Activated T-cell treated with anti-CD3 and anti-CD28 coated beads for 4 hours (primary cell): ENCODE data around the gene HSPBP1.

Experiments
- DNase-seq: peaks from one replicate; pipeline ENCODE4 v3.0.0-alpha.2; 2020

Gene HSPBP1

DNA sequence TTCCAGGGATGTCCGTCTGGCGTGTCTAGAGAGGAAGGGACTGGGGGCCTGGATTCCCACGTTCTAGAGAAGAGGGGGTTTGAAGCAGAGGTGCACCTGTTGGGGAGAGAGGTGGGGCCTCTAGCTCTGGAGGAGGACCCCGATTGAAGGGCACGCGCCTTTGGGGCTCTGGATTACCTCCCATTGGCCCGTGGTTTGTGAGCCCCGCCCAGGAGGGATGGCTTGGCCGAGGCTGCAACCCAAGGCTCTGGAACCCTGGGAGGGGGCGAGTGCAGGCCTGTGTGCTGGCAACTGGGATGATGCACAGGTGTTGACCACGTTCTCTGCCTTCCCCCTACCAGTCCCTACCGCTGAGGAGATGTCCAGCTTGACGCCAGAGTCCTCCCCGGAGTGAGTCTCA is 25.1 kb upstream of the HSPBP1 start:
- no peak for DNase-seq

DNA sequence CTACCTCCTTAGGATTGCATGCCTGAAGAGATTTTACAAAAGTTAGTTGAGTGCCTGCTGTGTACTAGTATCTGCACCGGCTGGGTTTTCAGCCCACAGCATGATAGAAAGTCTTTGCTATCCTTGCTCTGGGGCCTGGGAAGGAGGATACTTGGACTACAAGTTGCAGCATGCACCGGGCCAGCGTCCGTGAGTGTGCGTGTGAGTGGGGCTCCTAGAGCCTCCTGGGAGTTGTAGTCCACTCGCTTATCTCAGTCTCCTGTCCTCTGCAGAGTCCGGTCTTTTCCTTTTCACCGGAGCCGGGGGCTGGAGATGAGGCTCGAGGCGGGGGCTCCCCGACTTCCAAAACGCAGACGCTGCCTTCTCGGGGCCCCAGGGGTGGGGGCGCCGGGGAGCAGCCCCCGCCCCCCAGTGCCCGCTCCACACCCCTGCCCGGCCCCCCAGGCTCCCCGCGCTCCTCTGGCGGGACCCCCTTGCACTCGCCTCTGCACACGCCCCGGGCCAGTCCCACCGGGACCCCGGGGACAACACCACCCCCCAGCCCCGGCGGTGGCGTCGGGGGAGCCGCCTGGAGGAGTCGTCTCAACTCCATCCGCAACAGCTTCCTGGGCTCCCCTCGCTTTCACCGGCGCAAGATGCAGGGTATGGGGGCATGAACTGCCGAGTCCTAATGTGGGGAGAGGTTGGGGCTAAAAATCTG is 24.5 kb upstream of the HSPBP1 start:
- no peak for DNase-seq

DNA sequence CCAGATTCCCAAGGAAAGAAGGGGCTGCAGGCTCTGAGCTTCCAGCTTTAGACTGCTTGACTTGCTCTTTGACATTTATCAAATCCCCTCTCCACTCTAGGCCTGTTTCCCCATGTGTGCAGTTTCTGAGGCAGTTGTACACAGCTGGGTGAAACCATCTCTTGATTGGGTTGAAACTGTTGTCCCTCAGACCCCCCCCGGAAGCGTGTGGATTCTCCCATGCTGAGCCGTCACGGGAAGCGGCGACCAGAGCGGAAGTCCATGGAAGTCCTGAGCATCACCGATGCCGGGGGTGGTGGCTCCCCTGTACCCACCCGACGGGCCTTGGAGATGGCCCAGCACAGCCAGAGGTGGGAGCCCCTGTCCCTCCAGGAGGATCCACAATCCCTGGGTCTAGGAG is 23.6 kb upstream of the HSPBP1 start:
- no peak for DNase-seq

DNA sequence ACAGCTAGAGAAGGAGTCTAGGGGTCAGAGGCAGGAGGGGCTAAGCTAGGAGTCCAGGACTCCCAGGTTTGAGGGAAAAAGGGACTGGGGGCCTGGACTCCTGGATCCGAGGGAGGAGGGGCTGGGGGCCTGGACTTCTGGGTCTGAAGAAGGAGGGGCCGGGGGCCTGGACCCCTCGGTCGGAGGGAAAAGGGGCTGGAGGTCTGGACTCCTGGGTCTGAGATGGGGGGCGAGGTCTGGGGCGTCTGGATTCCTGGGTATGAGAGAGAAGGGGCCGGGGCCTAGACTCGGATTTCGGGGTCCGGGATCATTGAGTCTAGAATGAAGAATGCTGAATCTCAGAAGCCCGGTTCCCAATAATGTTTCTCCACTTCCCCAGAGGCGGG is 22.4 kb upstream of the HSPBP1 start:
- no peak for DNase-seq

DNA sequence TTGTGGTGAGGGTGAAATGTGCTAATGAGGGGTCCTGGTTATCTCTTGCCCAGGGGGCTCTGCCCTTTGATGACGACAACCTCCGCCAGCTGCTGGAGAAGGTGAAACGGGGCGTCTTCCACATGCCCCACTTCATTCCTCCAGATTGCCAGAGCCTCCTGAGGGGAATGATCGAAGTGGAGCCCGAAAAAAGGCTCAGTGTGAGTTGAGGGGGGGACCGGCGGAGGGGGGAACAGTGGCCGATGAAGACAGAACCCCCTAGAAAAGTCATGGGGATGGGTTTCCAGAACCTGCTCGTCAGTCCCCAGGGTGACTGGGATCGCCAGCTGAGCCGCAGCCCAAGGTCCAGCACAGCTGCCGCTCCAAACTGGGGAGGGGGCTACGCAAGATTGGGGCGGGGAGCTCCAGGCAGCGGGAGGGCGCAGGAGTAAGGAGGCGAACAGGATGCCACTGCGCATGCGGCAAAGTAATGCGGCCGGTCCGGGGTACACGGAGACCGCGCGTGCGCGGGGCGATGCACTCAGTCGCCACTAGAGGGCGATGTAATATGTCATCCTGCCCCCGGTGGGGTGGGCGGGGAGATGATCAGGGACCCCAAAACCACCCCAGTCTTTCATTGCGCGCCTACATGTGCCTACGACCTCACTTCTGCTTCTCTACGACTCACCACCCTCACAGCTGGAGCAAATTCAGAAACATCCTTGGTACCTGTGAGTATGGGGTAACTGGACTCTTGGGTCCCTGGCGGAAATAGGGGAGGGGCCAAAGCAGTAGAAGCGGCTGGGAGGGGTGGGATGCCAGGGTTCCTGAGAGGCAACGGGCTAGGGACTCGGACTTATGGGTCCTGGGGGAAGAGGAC is 21.8 kb upstream of the HSPBP1 start:
- peak; percentile 95 for DNase-seq

DNA sequence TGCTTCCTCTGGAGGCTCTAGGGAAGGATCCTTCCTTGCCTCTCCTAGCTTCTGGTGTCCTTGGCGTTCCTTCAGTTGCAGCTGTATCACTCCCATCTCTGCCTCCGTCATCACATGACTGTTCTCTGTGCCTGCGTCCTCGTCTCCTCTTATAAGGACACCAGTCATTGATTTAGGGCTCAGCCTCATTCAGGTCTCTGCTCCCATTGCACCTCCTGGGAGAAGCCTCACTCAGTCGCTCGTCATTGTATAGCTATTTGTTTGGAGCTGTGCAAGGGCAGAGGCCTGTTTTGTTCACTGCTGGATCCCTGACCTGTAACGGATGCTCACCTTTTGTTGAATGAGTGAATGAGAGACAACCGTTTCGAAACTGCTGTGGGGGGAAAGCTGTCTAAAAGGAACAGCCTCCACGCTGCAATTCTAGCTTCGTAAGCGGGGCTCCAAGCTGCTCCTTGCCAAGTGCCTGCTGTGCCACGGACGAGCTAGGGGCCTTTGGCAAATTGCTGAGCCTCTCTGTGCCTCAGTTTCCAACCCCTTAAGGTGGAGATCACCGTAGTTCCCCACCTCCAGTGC is 21.1 kb upstream of the HSPBP1 start:
- DNase-seq, result no peak

DNA sequence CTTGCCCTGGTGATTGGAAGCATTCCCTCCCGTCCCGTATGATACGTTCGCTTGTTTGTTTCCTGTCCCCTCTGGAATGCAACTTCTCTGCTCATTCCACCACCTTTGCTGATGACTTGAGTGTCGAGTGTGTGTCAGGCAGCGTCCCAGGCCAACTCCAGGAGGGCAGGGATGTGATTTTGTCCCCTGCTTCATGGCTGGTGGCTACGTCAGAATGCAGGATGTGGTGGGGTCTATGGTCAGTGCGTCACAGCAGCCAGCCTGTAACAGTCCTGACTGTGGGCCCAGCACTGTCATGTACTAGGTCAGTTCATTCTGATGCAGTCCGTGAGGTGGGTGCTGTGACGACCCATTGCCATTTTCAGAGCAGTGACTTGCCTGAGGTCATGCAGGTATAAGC is 20.1 kb upstream of the HSPBP1 start:
- DNase-seq, result no peak

DNA sequence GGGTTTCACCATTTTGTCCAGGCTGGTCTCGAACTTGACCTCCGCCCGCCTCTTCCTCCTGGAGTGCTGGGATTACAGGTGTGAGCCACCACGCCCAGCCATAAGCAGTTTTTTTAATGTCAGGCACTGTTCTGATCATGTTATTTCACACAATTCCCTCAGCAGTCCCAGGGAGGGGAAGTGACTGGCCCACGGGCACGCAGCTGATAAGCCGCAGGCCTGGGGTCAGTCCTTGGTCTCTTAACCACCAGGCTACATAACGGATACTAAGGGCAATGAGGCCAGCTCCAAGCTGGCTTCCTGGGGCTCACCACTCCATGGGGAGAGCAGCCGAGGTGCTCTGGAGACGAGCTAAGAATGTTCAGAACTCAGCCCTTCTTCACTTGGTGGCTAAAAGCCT is 17.4 kb upstream of the HSPBP1 start:
- no peak for DNase-seq

DNA sequence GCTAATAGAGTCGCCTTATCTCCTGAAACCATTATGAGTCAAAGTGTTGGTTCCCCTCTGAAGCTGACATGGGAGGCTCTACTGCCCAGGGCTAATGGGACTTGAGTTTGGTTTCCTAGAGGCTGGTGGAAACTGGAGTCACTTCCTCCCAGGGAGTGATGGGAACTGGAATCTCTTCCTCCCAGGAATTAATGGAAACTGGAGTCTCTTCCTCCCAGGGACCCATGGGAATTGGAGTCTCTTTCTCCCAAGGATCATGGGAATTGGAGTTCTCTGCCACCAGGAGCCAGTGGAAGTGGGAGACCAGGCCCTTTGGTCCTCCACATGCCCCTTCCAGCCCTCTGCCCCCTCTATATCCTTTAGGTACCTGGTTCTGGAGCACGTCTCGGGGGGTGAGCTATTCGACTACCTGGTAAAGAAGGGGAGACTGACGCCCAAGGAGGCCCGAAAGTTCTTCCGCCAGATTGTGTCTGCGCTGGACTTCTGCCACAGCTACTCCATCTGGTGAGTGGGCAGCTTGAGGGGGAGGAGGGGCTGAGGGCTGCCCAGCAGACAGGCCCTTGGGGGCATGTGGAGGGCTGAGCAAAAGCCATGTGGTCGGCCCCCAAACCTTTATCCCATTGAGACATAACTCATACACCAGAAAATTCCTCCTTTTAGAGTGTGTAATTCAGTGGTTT is 9.3 kb upstream of the HSPBP1 start:
- no peak for DNase-seq

DNA sequence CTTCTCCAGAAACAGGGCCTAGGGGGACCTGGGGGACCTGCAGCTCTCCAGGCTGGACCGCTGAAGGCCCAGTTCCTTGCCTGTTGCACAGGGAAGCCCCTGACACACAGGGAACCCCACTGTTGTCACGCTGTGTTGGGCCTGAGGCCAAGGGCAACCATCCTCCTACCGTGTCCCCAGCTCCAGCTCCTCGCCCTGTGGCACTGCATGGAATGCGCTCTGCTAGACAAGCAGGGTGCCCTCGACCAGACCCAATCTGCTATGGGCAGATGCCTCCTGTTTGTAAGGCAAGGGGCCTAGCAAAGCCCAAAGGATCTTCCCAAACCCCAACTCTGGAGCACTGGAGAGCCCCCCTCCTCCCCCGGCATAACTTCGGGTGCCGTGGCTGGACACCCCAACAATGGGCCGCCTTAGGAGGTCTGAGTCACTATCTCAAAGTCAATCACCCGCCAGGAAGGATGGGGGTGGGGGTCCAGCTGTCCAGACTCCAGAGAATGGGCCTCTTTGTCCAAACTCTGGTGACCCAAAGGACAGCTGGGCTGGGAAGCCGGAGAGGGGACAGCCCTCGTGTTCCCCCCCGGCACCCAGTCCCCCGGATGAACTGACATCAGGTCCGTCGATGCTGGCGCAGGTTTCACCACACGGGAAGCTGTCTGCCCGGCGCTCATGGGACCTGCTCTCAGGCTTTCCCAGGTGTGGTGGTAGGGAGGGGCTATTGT is 7.6 kb upstream of the HSPBP1 start:
- no peak for DNase-seq

DNA sequence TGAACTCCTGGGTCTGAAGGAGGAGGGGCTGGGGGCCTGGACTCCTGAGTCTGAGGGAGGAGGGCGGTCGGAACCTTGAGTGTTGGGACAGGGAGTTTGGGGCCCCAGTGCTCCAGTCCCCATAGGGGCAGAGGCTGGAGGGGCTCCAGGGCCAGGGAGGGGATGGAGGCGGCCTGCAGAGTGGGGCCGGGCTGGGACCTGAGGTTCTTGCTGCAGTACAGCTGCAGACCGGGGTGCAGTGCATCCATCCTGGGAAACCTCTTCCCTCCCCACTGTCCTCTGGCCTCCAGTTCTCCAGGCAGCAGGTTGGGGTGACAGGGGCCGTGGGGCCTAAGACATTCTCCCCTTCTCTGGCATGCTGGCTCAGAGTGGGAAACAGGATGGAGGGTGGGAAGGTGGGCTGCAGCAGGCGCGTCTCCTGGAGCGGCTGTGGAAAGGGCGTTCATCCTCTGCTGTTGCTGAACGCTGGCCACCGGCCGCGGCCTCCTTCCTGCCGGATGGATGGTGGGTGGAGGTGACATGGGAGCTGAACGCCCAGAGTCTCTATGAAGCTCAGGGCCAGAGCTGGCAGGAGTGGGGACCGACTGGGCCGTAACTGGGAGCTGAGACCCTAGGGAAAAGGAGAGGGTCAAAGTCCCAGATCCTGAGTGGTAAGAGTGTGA is 5.5 kb upstream of the HSPBP1 start:
- DNase-seq, result no peak

DNA sequence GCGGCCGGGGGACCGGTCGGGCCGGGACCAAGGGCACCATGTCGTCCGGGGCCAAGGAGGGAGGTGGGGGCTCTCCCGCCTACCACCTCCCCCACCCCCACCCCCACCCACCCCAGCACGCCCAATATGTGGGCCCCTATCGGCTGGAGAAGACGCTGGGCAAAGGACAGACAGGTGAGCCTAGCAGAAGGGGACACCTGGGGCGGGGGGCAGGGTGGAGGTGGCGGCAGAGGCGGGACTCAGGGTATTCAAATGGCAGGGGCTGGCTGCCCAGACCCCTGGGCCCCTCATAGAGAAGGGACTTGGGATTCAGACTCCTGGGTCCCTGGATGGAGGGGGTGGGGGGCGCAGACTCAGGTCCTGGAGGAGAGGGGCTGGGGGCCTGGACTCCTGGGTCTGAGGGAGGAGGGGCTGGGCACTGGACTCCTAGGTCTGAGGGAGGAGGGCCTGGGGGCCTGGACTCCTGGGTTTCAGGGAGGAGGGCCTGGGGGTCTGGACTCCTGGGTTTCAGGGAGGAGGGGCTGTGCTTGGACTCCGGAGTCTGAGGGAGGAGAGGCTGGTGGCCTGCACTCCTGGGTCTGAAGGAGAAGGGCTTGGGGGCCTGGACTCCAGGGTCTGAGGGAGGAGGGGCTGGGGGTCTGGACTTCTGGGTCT is 4.6 kb upstream of the HSPBP1 start:
- no peak for DNase-seq

DNA sequence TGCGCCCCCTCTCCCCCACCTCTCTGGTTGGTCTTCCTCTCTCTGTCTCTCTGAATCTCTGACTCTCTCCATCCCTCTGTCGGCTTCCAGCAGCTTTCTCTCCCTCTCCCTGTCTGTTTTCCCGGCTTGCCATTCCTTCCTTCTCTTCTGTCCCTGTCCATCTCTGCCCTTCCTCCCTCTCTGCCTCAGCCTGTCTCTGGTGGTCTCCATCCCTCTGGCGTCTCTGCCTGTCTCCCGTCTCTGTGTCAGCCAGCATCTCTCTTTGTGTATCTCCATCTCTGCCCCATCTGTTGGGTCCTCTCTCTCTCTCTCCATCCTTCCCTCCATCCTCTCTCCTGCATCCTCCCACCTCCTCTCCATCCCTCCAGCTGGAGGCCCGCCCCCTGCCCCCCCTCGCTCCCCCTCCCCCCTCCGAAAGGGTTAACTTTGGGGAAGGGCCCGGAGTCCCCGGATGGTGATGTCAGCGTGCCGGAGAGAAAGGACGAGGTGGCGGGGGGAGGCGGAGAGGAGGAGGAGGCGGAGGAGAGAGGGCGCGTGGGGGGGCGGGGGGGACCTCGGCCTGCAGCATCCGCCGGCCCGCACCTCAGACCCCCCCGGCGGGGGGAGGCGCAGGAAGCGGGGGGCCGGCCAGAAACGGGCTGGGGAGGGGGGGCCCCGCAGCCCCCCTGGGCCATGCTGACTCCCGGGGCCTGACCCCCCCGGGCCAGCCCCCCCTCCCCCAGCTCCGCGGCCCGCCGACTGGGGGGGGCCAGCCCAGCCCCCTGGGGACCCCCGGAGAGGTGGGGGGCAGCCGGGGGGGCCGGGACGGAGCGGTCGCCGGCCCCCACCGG is 3.9 kb upstream of the HSPBP1 start, which contains the start of gene BRSK1:
Gene BRSK1, plus strand, starts transcription at position 450 of the 830 bp plus-strand sequence. CDS start 446 bp downstream, outside the sequence.
- peak; percentile 45 for DNase-seq

DNA sequence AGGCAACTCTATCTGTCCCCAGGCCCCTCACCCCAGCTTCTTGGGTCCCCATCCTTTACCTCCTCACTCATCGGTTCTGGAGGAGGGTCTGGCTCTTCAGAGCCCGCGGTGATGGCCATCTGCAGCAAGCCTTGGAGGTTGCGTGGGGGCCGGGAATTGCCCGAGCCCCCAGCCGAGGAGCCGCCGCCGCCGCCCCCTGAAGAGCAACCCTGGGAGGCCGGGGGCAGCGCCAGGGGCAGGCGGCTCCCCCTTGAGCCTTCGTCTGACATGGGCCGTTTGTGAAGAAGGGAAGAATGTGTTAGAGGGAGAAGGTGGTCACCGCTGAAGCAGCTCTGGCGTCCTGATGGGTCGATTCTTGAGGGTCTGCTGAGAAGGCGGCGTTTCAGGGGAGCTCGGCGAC is 570 bp downstream of the HSPBP1 start:
- no peak for DNase-seq

DNA sequence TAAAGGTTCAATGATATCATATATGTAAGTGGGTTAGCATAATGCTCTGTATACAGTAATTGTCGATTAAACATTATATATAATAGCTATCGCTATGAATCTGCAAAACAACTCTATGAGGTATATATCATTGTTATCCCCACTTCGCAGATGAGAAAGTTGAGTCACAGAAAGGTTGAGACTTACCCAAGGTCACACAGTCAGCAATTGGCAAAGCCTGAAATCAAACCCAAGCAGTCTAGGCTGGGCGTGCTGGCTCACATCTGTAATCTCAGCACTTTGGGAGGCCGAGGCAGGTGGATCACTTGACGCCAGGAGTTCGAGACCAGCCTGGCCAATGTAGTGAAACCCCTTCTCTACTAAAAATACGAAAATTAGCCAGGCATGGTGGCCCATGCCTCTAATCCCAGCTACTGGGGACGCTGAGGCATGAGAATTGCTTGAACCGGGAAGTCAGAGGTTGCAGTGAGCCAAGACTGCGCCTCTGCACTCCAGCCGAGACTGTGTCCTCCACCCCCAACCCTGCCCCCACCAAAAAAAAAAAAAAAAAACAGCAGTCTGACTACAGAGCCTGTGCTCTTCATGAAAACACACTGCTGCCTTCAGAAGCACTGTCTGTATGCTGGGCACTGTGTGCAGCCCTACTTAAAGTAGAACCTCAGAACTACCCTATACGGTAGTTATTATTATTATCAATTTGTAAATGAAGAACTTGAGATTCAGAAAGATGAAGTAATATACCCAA is 1.3 kb downstream of the HSPBP1 start:
- DNase-seq, result no peak

DNA sequence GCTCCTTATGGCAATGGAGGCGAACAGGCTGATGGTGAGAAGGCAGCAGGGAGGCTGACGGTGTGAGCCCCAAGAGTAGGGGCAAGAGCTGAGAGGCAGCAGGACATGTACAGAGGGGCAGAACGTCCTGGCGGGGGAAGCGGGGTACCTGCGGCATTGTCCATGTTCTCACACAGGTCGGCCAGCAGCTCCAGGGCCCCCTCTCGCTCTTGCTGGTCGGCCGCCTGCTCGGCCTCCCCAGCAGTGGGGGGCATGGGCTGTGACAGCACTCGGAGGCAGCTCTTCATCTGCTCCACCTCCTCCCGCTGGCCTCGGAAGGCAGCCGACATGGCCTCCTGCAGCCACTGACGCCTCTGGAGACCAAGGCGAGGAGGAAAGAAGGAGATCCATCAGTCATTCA is 2.4 kb downstream of the HSPBP1 start:
- no peak for DNase-seq

DNA sequence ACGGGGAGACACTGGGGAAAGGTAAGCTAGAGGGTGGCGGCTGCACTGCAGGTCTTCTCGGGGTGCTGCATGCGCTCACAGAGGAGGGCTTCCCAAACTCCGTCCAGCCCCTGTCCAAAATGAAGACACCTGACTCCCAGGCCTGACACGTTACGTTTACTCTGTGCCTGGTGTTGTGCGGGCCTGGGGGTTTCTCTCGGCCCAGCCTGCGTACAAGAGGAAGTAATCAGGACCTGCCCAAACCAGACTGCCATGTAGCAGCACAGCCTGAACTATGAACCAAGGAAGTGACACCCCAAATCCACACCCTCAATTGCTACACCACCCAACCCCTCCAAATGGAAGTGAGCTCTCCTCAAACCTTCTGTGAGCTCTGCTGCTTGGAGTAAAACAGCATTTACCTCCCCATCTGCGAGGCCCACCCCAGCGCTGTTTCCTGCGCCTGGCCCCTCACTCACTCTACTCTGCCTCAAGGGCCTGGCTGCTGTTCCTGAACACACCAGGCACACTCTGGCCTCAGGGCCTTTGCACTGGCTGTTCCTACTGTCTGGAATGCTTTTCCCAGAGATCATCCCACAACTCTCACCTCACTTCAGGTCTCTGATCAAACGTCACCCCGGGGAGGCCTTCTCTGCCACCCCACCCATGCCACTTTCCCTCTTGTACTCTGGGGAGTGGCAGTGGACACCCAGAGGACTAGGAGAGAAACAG is 3.0 kb downstream of the HSPBP1 start:
- no peak for DNase-seq

DNA sequence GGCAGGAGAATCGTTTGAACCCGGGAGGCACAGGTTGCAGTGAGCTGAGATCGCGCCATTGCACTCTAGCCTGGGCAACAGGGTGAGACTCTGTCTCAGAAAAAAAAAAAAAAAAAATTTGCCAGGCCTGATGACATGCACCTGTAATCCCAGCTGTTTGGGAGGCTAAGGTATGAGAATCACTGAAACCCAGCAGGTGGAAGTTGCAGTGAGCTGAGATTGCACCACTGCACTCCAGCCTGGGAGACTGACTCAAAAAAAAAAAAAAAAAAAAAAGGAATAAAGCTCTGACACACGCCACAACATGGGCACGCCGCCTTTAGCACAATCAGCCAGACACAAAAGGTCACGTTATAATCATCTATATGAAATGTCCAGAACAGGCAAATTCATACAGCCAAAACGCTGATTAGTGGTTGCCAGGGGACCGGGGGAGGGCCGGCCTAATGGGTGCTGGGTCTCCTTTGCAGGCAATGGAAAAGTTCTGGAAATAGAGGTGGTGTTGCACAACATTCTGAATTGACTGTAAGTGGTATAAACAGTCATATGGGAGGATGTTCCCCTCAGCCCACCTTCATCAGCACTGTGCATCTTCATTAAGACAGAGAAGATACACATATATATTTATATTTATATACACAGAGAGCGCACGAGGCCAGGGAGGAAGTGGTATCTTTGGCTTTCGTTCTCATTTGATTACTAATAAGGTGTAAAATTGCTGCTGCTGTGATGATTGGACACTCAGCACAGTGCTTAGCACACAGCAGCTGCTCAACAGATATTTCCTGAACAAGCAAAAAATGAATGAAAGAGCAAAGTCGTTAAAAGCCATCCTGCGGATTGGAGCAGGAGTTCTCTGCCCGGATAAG is 3.8 kb downstream of the HSPBP1 start:
- DNase-seq, result no peak
